Activated CD8-positive, alpha-beta T cell treated with anti-CD3 and anti-CD28 coated beads for 36 hours (primary cell): Measurements from ENCODE around the gene TMED1. TPM values are rescaled to one million over a fixed set of nuclear protein-coding genes. Genes with fewer than 3 reads are reported as not detected.
A peak's percentile ranks its signal among the peaks of the same experiment; 100 is the strongest.

Experiments
- ATAC-seq: fragments of 200-7000 bp; cut with Tn5 transposase; one replicate; pipeline ENCODE4 v1.10.0; 2021; ENCODE audit warnings: mild to moderate bottlenecking, moderate library complexity
- CTCF ChIA-PET: fragments of 350-600 bp; sonication (Branson Sonifier 250); formaldehyde crosslinking; loops from one replicate; lab custom pipeline; 2021; ENCODE audit warnings: antibody characterized with exemption; lab: Charles Lee
- POLR2A ChIA-PET: fragments of 350-600 bp; sonication (Branson Sonifier 250); formaldehyde crosslinking; loops from one replicate; lab custom pipeline; 2021; ENCODE audit warnings: antibody characterized with exemption; lab: Charles Lee
- DNase-seq: peaks from one replicate; pipeline ENCODE4 v3.0.0-alpha.2; 2020
- H3K27ac Mint-ChIP-seq: one replicate; pipeline ENCODE4 v1.8.0; 2021; ENCODE audit warnings: mild to moderate bottlenecking, mixed read lengths
- H3K27me3 Mint-ChIP-seq: one replicate; pipeline ENCODE4 v1.8.0; 2021; ENCODE audit warnings: mixed read lengths
- H3K36me3 Mint-ChIP-seq: one replicate; pipeline ENCODE4 v1.8.0; 2021; ENCODE audit warnings: low read depth, mixed read lengths
- H3K4me1 Mint-ChIP-seq: one replicate; pipeline ENCODE4 v1.8.0; 2021; ENCODE audit warnings: low read depth, mixed read lengths
- H3K4me3 Mint-ChIP-seq: one replicate; pipeline ENCODE4 v1.8.0; 2021; ENCODE audit warnings: mild to moderate bottlenecking, moderate library complexity, mixed read lengths
- H3K9me3 Mint-ChIP-seq: one replicate; pipeline ENCODE4 v1.8.0; 2021; ENCODE audit warnings: mixed read lengths
- intact Hi-C: fragments of 100-400 bp; cut with micrococcal nuclease; formaldehyde crosslinking; loops from one replicate; pipeline ENCODE4 v1.10.0; 2022
- total RNA-seq, 2 experiments: library from RNA; stranded (reverse); gene quantifications; one replicate each; pipeline ENCODE4 v1.2.3, GENCODE V29; 2021
- TF ChIP-seq, protein P1 (sequence below): fragments of 200-600 bp; IDR thresholded peaks from one replicate; pipeline ENCODE4 v1.8.0; 2022; ENCODE audit warnings: antibody characterized with exemption, mild to moderate bottlenecking

TMED1 gene
- total RNA-seq, 2 experiments from 2014 or later: 12.9 to 15.0 TPM

- intact Hi-C loops: no loop called here
- Mint-ChIP-seq H3K9me3 (peaks cover 5% of the 10 kb centered on the region), H3K27ac (peak within 1 kb of the TSS; percentile 75), H3K4me1 (peaks cover 8% of the 10 kb centered on the region), H3K27me3 (no peaks in the 10 kb centered on the region), H3K36me3 (peaks cover 3% of the 10 kb centered on the region), H3K4me3 (peak within 1 kb of the TSS; percentile 60)
- POLR2A ChIA-PET: no interaction called here
- CTCF ChIA-PET: interaction anchor here (1.1 to 4.6 kb wide), 3 partner anchors 12 to 149 kb away, joined by 4 to 34 read pairs (median 4); no protein-coding TSS in a partner anchor
- ATAC-seq: peak; percentile 64
- TF ChIP-seq, protein P1, sequence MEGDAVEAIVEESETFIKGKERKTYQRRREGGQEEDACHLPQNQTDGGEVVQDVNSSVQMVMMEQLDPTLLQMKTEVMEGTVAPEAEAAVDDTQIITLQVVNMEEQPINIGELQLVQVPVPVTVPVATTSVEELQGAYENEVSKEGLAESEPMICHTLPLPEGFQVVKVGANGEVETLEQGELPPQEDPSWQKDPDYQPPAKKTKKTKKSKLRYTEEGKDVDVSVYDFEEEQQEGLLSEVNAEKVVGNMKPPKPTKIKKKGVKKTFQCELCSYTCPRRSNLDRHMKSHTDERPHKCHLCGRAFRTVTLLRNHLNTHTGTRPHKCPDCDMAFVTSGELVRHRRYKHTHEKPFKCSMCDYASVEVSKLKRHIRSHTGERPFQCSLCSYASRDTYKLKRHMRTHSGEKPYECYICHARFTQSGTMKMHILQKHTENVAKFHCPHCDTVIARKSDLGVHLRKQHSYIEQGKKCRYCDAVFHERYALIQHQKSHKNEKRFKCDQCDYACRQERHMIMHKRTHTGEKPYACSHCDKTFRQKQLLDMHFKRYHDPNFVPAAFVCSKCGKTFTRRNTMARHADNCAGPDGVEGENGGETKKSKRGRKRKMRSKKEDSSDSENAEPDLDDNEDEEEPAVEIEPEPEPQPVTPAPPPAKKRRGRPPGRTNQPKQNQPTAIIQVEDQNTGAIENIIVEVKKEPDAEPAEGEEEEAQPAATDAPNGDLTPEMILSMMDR: no peak
- DNase-seq: peak; percentile 26
Measured at GRCh38 chr19:10848230-10848856, 12.3 kb upstream of the TMED1 start, which contains the start of gene C19orf38. Gene C19orf38 (plus strand): TSS chr19:10848415. CDS start chr19:10848509, 94 bp downstream.

- DNase-seq (no peak), ATAC-seq (no peak)
- POLR2A ChIA-PET: no interaction called here
- peaks cover 3% of the 10 kb centered on the region for H3K36me3 Mint-ChIP-seq
- intact Hi-C loops: no loop called here
- H3K4me3 Mint-ChIP-seq: no peak overlapping the region
- no peak overlapping the region for H3K27ac Mint-ChIP-seq
- peaks cover 8% of the 10 kb centered on the region for H3K4me1 Mint-ChIP-seq
- CTCF ChIA-PET: interaction anchor here (0.6 to 4.6 kb wide), 7 partner anchors 10 to 266 kb away, joined by 3 to 34 read pairs (median 5); partner anchors contain the start of genes DNM2 and TMED1
- TF ChIP-seq, protein P1: no peak
- H3K9me3 Mint-ChIP-seq: peaks cover 5% of the 10 kb centered on the region
- no peaks in the 10 kb centered on the region for H3K27me3 Mint-ChIP-seq
Measured at GRCh38 chr19:10846500-10847202, 10.6 kb upstream of the TMED1 start.

DNA sequence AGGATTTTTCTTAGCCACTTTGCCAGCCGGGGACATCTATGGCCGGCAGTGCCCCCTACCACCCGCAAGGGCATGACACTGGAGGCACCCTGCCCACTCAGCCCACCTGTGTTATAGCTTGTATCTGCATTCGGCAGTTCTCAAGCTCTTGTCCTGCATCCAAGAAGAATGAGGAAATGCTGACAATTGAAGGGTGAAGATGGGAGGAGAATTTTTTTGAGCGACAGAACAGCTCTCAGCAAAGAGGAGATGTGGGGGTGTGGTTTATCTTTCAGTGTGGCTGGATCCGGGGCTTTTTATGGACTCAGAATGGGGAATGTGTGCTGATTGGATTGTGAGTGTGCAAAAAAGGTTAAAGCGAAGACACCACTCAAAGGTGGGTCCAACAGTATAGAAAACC lies 6.8 kb upstream of the TMED1 start:
- H3K36me3 Mint-ChIP-seq: peaks cover 3% of the 10 kb centered on the region
- peaks cover 5% of the 10 kb centered on the region for H3K9me3 Mint-ChIP-seq
- no peak overlapping the region for H3K27ac Mint-ChIP-seq
- ATAC-seq (no peak), DNase-seq (no peak)
- H3K4me3 Mint-ChIP-seq: no peak overlapping the region
- POLR2A ChIA-PET: no interaction called here
- intact Hi-C loops: no loop called here
- no peaks in the 10 kb centered on the region for H3K27me3 Mint-ChIP-seq
- CTCF ChIA-PET: interaction anchor here (1.3 to 2.9 kb wide), 4 partner anchors 13 to 30 kb away, joined by 3 to 11 read pairs (median 5); no protein-coding TSS in a partner anchor
- TF ChIP-seq, protein P1: no peak
- no peaks in the 10 kb centered on the region for H3K4me1 Mint-ChIP-seq

GRCh38 chr19:10839114-10840050 lies 3.4 kb upstream of the TMED1 start:
- Mint-ChIP-seq H3K4me1 (peaks cover 16% of the 10 kb centered on the region), H3K27ac (no peak overlapping the region), H3K36me3 (peaks cover 14% of the 10 kb centered on the region), H3K4me3 (no peak overlapping the region), H3K9me3 (peaks cover 10% of the 10 kb centered on the region), H3K27me3 (no peaks in the 10 kb centered on the region)
- TF ChIP-seq, protein P1: no peak
- intact Hi-C loops: no loop called here
- POLR2A ChIA-PET: interaction anchor here (1.2 kb wide), 1 partner anchor 13 kb away, joined by 3 read pairs; no protein-coding TSS in a partner anchor
- no peak for DNase-seq
- ATAC-seq: no peak
- CTCF ChIA-PET: interaction anchor here (1.0 to 3.5 kb wide), 4 partner anchors 18 to 122 kb away, joined by 3 to 14 read pairs (median 6); no protein-coding TSS in a partner anchor
